HG03442 (cell line): ENCODE results near the gene CLEC4D.
"Not testable (repeated sequence)": the region's sequence is repeated elsewhere in the genome, so short reads cannot be mapped to it uniquely, and the experiment has no call there.

Experiments
- ATAC-seq: cut with Tn5 transposase; IDR thresholded peaks from one replicate; pipeline ENCODE4 v1.9.1; 2021; ENCODE audit warnings: mild to moderate bottlenecking, moderate library complexity; ENCODE audit not compliant: unreplicated experiment

The CLEC4D gene

DNA sequence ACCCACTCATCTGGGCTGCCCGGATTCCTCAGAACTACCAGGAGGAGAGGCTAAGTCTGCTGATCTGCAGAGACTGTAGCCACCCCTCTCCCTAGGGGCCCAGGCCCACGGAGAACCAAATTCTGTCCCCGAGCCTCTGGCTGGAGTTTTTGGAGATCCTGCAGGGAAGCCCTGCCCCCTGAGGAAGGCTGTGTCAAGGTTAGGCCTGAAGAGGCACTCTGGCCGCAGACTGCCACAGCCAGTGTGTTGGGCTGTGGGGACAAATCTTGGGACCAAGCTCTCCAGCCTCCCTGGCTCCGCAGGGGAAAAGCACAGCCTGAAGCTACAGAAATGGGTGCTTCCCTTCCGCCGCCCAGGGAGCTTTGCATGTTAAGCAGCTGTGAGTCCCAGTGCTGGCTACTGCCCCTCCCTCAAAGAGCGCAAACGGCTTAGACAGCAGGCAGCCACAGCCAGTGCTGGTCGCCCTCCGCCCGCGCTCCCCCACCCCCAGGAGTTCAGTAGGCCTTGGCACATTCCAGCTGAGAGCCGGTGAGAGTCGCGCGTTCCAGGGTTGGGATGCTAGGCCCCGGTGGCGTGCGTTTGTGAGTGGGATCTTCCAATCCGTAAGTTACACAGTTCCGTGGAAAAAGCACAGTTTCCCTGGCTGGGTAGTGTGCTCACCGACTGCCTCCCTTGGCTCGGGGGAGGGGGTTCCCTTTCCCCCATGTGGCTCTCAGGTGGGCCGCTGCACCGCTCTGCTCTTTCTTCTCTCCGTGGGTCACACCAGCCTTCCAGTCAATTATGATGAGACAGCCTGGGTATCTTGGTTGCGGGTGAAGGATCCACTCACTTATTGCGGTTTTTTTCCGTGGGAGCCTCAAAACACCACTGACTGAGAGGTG lies 14.2 kb downstream of the CLEC4D start:
- ATAC-seq: no peak

- ATAC-seq: no peak
These were observed 18.7 kb downstream of the CLEC4D start for GRCh38 chr12:8532045-8532444.

GRCh38 chr12:8537820-8538219 lies 24.5 kb downstream of the CLEC4D start:
- ATAC-seq: not testable (repeated sequence)

GRCh38 chr12:8540831-8541230 lies 27.5 kb downstream of the CLEC4D start, which contains the start of gene CLEC4E:
CLEC4E (minus strand) TSS chr12:8540905; CDS start chr12:8540797, 108 bp downstream.
- not testable (repeated sequence) for ATAC-seq

- no peak for ATAC-seq
These were observed 28.3 kb downstream of the CLEC4D start for GRCh38 chr12:8541562-8541961.

DNA sequence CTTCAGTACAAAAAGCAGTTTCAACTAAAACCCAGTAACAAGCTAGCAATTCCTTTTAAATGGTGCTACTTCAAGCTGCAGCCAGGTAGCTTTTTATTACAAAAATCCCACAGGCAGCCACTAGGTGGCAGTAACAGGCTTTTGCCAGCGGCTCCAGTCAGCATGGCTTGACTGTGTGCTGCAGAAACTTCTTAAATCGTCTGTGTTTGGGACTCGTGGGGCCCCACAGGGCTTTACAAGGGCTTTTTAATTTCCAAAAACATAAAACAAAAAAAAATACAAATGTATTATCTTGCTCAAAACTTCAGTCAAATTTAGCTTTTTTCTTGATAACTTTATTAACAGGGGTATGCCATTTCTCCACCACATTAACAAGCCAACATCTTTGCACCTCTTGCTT lies 31.0 kb downstream of the CLEC4D start:
- no peak for ATAC-seq

DNA sequence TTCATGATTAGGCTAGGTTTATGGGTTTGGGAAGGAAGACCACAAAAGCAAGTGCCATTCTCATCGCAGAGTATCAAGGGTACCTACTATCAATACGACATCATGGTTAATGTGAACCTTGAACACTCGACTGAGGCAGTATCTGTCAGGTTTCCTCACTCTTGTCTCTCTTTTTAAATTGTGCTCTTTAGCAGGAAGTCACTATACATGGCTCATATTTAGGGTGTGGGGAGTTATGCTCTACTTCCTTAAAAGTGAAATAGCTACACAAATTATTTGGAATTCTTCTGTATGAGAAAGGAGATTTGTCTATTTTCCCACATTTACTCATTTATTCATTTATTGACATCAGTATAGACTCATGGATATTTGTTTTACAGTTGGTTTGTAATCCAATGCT lies 33.3 kb downstream of the CLEC4D start:
- no peak for ATAC-seq

DNA sequence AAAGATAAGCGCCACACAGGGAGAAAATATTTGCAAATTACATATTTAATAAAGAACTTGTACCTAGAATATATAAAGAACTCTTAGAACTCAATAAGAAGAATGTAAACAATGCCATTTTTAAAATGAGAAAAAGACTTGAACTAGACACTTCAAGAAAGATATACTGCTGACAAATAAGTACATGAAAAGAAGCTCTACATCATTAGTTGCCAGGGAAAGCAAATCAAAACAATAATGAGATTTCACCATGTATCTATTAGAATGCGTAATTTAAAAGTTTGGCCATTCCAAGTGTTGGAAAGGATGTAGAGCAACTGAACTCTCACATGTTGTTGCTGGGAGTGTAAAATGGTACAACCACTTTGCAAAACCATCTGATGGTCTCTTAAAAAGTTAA lies 34.3 kb downstream of the CLEC4D start:
- ATAC-seq: no peak

- no peak for ATAC-seq
These were observed 34.9 kb downstream of the CLEC4D start for GRCh38 chr12:8548192-8548591.

DNA sequence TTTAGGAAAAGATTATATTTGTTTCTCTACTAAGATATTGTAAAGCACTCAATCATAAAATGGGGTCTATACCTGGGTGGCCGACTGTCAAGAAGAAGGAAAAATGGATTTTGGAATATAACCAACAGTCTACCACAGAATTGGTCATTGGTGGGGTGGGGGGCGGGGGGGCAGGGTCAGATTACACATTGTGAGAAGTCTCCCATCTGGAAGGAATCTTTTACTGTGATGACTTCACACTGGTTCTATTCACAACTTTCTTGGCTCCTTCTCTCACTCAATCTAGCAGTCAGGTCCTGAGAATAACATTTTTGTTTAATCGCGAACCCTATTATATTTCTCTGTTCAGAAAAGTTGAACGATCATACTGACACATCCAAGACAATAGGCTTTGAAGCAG lies 36.1 kb downstream of the CLEC4D start:
- no peak for ATAC-seq

- ATAC-seq: no peak
These were observed 39.9 kb downstream of the CLEC4D start for GRCh38 chr12:8553088-8553627.

DNA sequence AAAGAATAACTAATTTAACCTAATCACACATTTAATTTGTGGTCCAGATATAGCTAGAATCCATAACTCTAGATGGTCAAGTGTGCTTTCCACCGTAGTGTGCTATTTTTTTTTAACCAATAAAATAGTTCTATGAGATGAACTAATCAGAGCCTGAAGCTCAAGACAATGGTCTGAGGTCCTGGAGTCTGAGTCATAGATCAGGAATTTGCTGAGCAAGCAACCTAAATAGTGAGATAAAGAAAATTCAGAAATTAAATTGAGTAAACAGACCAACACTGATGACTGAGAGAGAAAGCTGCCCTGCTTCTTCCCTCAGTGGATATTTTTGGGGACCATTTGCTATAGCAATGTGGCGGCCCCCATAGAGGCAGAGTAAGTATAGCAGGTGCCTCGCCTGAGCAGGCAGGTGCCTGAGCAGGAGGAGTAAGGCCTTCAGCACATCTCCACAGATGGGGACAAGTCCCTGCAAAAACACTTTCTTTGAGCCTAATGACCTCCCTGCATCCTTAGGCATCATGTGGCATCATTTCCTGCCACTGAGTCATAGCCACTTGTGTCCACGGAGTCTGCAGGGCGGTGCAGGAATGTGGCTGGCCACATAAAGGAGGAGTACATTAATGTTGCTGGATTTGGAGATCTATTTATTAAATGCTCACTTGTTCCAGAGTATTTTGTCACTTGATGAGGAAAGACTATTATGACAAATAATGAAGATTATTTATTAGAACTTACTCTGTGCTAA lies 41.3 kb downstream of the CLEC4D start:
- no peak for ATAC-seq

GRCh38 chr12:8556531-8557097 lies 43.3 kb downstream of the CLEC4D start:
- no peak for ATAC-seq

- ATAC-seq: no peak
These were observed 46.4 kb downstream of the CLEC4D start for GRCh38 chr12:8559676-8560075.

- ATAC-seq: no peak
These were observed 47.7 kb downstream of the CLEC4D start for GRCh38 chr12:8561011-8561410.

- no peak for ATAC-seq
These were observed 49.0 kb downstream of the CLEC4D start for GRCh38 chr12:8562310-8562709.

DNA sequence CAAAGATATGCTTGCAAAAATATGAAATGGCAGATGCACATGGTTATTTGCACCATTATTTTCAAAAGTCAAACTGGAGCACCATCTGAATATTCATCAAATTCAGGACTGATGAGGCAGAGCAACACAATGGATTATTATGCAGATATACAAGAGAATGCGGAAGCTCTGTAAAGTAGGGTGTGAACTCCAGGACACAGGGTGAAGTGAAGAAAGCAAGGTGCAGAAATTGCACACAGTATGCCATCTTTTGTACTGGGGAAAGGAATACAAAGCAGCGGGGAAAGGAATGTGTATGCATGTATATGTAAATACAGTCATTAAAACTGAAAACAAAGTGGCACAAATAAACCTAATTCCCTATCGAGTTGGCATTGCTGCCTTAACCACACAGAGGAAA lies 50.1 kb downstream of the CLEC4D start:
- ATAC-seq: no peak

GRCh38 chr12:8564656-8565055 lies 51.4 kb downstream of the CLEC4D start:
- ATAC-seq: no peak

DNA sequence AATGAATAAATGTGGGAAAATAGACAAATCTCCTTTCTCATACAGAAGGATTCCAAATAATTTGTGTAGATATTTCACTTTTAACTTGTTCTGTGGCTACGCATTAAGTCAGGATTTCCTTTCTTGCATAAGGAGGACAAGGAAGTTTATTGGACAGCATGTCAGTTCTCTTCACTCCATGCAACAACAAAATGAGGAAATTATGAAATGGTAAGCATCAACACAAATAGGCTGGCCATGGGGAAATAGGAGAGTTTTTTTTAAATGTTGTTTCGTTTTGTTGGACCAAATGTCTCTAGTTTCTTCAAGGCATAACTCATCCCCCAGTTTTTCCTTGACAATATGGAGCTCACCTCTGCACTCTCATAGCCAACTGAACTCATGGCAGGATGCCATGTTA lies 52.7 kb downstream of the CLEC4D start:
- ATAC-seq: not testable (repeated sequence)

DNA sequence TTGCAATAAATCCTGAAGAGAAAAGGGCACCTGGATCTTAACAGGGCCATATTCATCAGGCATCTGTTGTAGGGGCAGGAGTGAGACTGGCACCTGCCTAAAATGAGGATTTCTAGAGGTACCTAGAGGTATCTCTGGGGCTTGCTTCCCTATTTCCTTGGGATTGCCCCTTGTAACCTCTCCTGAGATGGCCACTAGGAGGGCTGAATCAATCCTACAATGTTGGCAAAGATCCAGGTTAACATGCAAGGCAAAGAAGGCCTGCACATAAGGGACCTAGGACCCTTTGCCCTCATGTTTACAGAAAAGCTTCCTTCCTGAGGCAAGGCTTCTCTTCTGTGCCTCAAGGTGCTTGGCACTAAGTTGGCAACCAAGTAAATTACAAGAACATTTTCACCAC lies 53.2 kb downstream of the CLEC4D start:
- ATAC-seq: no peak
